Cardiac muscle cell (in vitro differentiated cells and primary cell): ENCODE results near the gene PRKCA. TPM values are rescaled to one million over a fixed set of nuclear protein-coding genes. Genes with fewer than 3 reads are reported as not detected.

Experiments used
- DNase-seq, 2 donors: peaks; one replicate each; pipeline versions ENCODE4 v3.0.0 to v3.0.0-alpha.2; 2010 to 2017; ENCODE audit warnings: low read depth in 1 of 2, low spot score in 1 of 2
- H3K27ac ChIP-seq: fragments of 200-600 bp; sonication (generic); 2 replicates; pipeline ENCODE4 v1.5.1; 2016
- H3K27me3 ChIP-seq: fragments of 200-600 bp; sonication (generic); 2 replicates; pipeline ENCODE4 v1.6.0; 2016; ENCODE audit warnings: control low read depth
- H3K36me3 ChIP-seq: fragments of 200-600 bp; sonication (generic); 2 replicates; pipeline ENCODE4 v1.5.1; 2016; ENCODE audit warnings: control low read depth
- H3K4me1 ChIP-seq: fragments of 200-600 bp; sonication (generic); 2 replicates; pipeline ENCODE4 v1.8.1; 2017; ENCODE audit warnings: low read depth, mild to moderate bottlenecking, mixed run types
- H3K4me3 ChIP-seq: fragments of 200-600 bp; sonication (generic); 2 replicates; pipeline ENCODE4 v1.5.1; 2016; ENCODE audit warnings: mild to moderate bottlenecking
- H3K9me3 ChIP-seq: fragments of 200-600 bp; sonication (generic); 2 replicates; pipeline ENCODE4 v1.5.1; 2017; ENCODE audit warnings: low read depth, mild to moderate bottlenecking, control low read depth
- CTCF ChIP-seq: IDR thresholded peaks from 2 replicates; pipeline ENCODE4 v1.5.1; 2012; ENCODE audit warnings: low read depth, mild to moderate bottlenecking, low read length
- polyA plus RNA-seq: library from polyadenylated mRNA; unstranded; fragments of >200 nt; fragmentation: Nextera tagmentation; extraction: Ambion mirVana; gene quantifications from 2 replicates; pipeline ENCODE4 v1.2.1, GENCODE V29; 2016
- total RNA-seq: library from RNA; depleted of rRNA; stranded (reverse); fragments of >200 nt; gene quantifications from 2 replicates; pipeline ENCODE4 v1.2.3, GENCODE V29; 2016

The PRKCA gene
- total and polyA plus RNA-seq, 2 experiments from 2014 or later: 3.1 to 10.3 TPM

- no peaks in the 10 kb centered on the region for H3K27me3 ChIP-seq
- no peaks in the 10 kb centered on the region for H3K4me1 ChIP-seq
- no peaks in the 10 kb centered on the region for H3K9me3 ChIP-seq
- H3K27ac ChIP-seq: no peak overlapping the region
- no peaks in the 10 kb centered on the region for H3K36me3 ChIP-seq
- no peak overlapping the region for H3K4me3 ChIP-seq
- TF ChIP-seq CTCF: no peak
- DNase-seq: no peak
Observed at GRCh38 chr17:66480243-66480642, 177.8 kb downstream of the PRKCA start.

GRCh38 chr17:66480802-66481201 lies 178.4 kb downstream of the PRKCA start:
- no peak overlapping the region for H3K4me3 ChIP-seq
- H3K36me3 ChIP-seq: no peaks in the 10 kb centered on the region
- H3K4me1 ChIP-seq: no peaks in the 10 kb centered on the region
- no peak for TF ChIP-seq CTCF
- no peaks in the 10 kb centered on the region for H3K27me3 ChIP-seq
- DNase-seq: no peak
- H3K9me3 ChIP-seq: no peaks in the 10 kb centered on the region
- no peak overlapping the region for H3K27ac ChIP-seq

GRCh38 chr17:66481271-66481670 lies 178.9 kb downstream of the PRKCA start:
- no peak for TF ChIP-seq CTCF
- no peak overlapping the region for H3K4me3 ChIP-seq
- no peaks in the 10 kb centered on the region for H3K9me3 ChIP-seq
- H3K36me3 ChIP-seq: no peaks in the 10 kb centered on the region
- no peaks in the 10 kb centered on the region for H3K4me1 ChIP-seq
- no peak for DNase-seq
- H3K27ac ChIP-seq: no peak overlapping the region
- H3K27me3 ChIP-seq: no peaks in the 10 kb centered on the region

- Histone ChIP-seq H3K36me3 (no peaks in the 10 kb centered on the region), H3K4me3 (no peak overlapping the region), H3K27me3 (no peaks in the 10 kb centered on the region), H3K9me3 (no peaks in the 10 kb centered on the region), H3K4me1 (no peaks in the 10 kb centered on the region), H3K27ac (no peak overlapping the region)
- DNase-seq: no peak
- TF ChIP-seq CTCF: no peak
Observed at GRCh38 chr17:66483906-66484305, 181.5 kb downstream of the PRKCA start.

- no peak overlapping the region for H3K4me3 ChIP-seq
- H3K9me3 ChIP-seq: no peaks in the 10 kb centered on the region
- no peak for TF ChIP-seq CTCF
- H3K4me1 ChIP-seq: no peaks in the 10 kb centered on the region
- H3K27ac ChIP-seq: no peak overlapping the region
- H3K27me3 ChIP-seq: no peaks in the 10 kb centered on the region
- no peaks in the 10 kb centered on the region for H3K36me3 ChIP-seq
- DNase-seq: no peak
Observed at GRCh38 chr17:66485309-66485947, 183.0 kb downstream of the PRKCA start.

- no peak for TF ChIP-seq CTCF
- Histone ChIP-seq H3K4me3 (no peak overlapping the region), H3K36me3 (no peaks in the 10 kb centered on the region), H3K27me3 (no peaks in the 10 kb centered on the region), H3K27ac (no peak overlapping the region), H3K9me3 (no peaks in the 10 kb centered on the region), H3K4me1 (no peaks in the 10 kb centered on the region)
- DNase-seq: no peak
Observed at GRCh38 chr17:66487121-66487520, 184.7 kb downstream of the PRKCA start.
